GM21723 (cell line): Measurements from ENCODE around the gene CCDC92.
"Not testable (repeated sequence)": the region's sequence is repeated elsewhere in the genome, so short reads cannot be mapped to it uniquely, and the experiment has no call there.

Experiments used
- ATAC-seq: cut with Tn5 transposase; IDR thresholded peaks from one replicate; pipeline ENCODE4 v1.9.1; 2021; ENCODE audit warnings: mild to moderate bottlenecking, moderate library complexity; ENCODE audit not compliant: unreplicated experiment

CCDC92 gene

GRCh38 chr12:123950476-123951349 lies 21.9 kb downstream of the CCDC92 start:
- ATAC-seq = no peak

- no peak for ATAC-seq
These were observed 22.9 kb downstream of the CCDC92 start for GRCh38 chr12:123949770-123950165.

- ATAC-seq = no peak
These were observed 23.5 kb downstream of the CCDC92 start for GRCh38 chr12:123948796-123949769.

- no peak for ATAC-seq
These were observed 24.2 kb downstream of the CCDC92 start for GRCh38 chr12:123948401-123948795.

- not testable (repeated sequence) for ATAC-seq
These were observed 25.1 kb downstream of the CCDC92 start for GRCh38 chr12:123947531-123947930.

GRCh38 chr12:123946516-123947505 lies 25.8 kb downstream of the CCDC92 start:
- ATAC-seq = not testable (repeated sequence)

- ATAC-seq = no peak
These were observed 26.5 kb downstream of the CCDC92 start for GRCh38 chr12:123946152-123946515.

- no peak for ATAC-seq
These were observed 27.1 kb downstream of the CCDC92 start for GRCh38 chr12:123945287-123946151.

GRCh38 chr12:123944696-123945095 lies 27.9 kb downstream of the CCDC92 start:
- no peak for ATAC-seq

GRCh38 chr12:123943816-123944215 lies 28.8 kb downstream of the CCDC92 start:
- ATAC-seq = no peak

- no peak for ATAC-seq
These were observed 29.6 kb downstream of the CCDC92 start for GRCh38 chr12:123942911-123943648.

- ATAC-seq = no peak
These were observed 30.4 kb downstream of the CCDC92 start for GRCh38 chr12:123942238-123942653.

- no peak for ATAC-seq
These were observed 30.9 kb downstream of the CCDC92 start for GRCh38 chr12:123941624-123942237.

GRCh38 chr12:123941000-123941399 lies 31.6 kb downstream of the CCDC92 start:
- ATAC-seq = no peak

GRCh38 chr12:123940627-123940966 lies 32.0 kb downstream of the CCDC92 start:
- no peak for ATAC-seq

- no peak for ATAC-seq
These were observed 32.7 kb downstream of the CCDC92 start for GRCh38 chr12:123939716-123940626.

GRCh38 chr12:123938679-123939480 lies 33.8 kb downstream of the CCDC92 start:
- no peak for ATAC-seq
